SJCRH30 (cell line): ENCODE data around the gene C2orf92. TPM values are rescaled to one million over a fixed set of nuclear protein-coding genes. Genes with fewer than 3 reads are reported as not detected.

Source experiments
- DNase-seq, 2 experiments: peaks; one replicate each; pipeline ENCODE4 v3.0.0-alpha.2; 2015 to 2020
- H3K27ac ChIP-seq: fragments of 250-450 bp; sonication (Bioruptor Pico); 2 replicates; pipeline ENCODE4 v1.5.1; 2020; ENCODE audit warnings: mild to moderate bottlenecking, moderate library complexity
- H3K27me3 ChIP-seq: fragments of 250-450 bp; sonication (Bioruptor Pico); 2 replicates; pipeline ENCODE4 v1.5.1; 2020; ENCODE audit warnings: mild to moderate bottlenecking, moderate library complexity
- H3K36me3 ChIP-seq: fragments of 250-450 bp; sonication (Bioruptor Pico); 2 replicates; pipeline ENCODE4 v1.5.1; 2020; ENCODE audit warnings: mild to moderate bottlenecking, moderate library complexity
- H3K4me1 ChIP-seq: fragments of 250-450 bp; sonication (Bioruptor Pico); 2 replicates; pipeline ENCODE4 v1.5.1; 2020; ENCODE audit warnings: mild to moderate bottlenecking, moderate library complexity
- H3K4me3 ChIP-seq: fragments of 250-450 bp; sonication (Bioruptor Pico); 2 replicates; pipeline ENCODE4 v1.5.1; 2020; ENCODE audit warnings: mild to moderate bottlenecking, moderate library complexity
- H3K9me3 ChIP-seq: fragments of 250-450 bp; sonication (Bioruptor Pico); replicated peaks from 2 replicates; pipeline ENCODE4 v1.5.1; 2020; ENCODE audit warnings: mild to moderate bottlenecking, moderate library complexity
- total RNA-seq: library from RNA; depleted of rRNA; stranded (reverse); fragments of >200 nt; shearing (Covaris generic); gene quantifications from 2 replicates; pipeline ENCODE4 v1.2.3, GENCODE V29; 2014

C2orf92 gene
- total RNA-seq, 1 experiment from 2014 or later, result 1.3 TPM

- no peaks in the 10 kb centered on the region for H3K4me1 ChIP-seq
- peaks cover 22% of the 10 kb centered on the region for H3K36me3 ChIP-seq
- H3K27ac ChIP-seq, result no peak overlapping the region
- no peak for DNase-seq
- no peak overlapping the region for H3K4me3 ChIP-seq
- no peaks in the 10 kb centered on the region for H3K27me3 ChIP-seq
- H3K9me3 ChIP-seq, result peaks cover 5% of the 10 kb centered on the region; the same call in 1 of the 2 replicates
These were observed 13.3 kb upstream of the C2orf92 start for GRCh38 chr2:97656129-97656755.

- Histone ChIP-seq H3K4me3 (no peak overlapping the region), H3K4me1 (no peaks in the 10 kb centered on the region; the same call in 1 of the 2 replicates), H3K27ac (no peak overlapping the region), H3K9me3 (peaks cover 5% of the 10 kb centered on the region; the same call in 1 of the 2 replicates), H3K36me3 (peaks cover 22% of the 10 kb centered on the region), H3K27me3 (no peaks in the 10 kb centered on the region)
- no peak for DNase-seq
These were observed 12.5 kb upstream of the C2orf92 start for GRCh38 chr2:97656905-97657587.

GRCh38 chr2:97657986-97658690 lies 11.4 kb upstream of the C2orf92 start:
- no peaks in the 10 kb centered on the region; the same call in 1 of the 2 replicates for H3K4me1 ChIP-seq
- no peak for DNase-seq
- peaks cover 22% of the 10 kb centered on the region for H3K36me3 ChIP-seq
- H3K9me3 ChIP-seq, result peaks cover 5% of the 10 kb centered on the region; the same call in 1 of the 2 replicates
- H3K27me3 ChIP-seq, result no peaks in the 10 kb centered on the region
- H3K27ac ChIP-seq, result no peak overlapping the region
- H3K4me3 ChIP-seq, result no peak overlapping the region

GRCh38 chr2:97658691-97659157 lies 10.8 kb upstream of the C2orf92 start:
- H3K4me1 ChIP-seq, result no peaks in the 10 kb centered on the region; the same call in 1 of the 2 replicates
- H3K9me3 ChIP-seq, result peaks cover 3% of the 10 kb centered on the region; the same call in 1 of the 2 replicates
- H3K27ac ChIP-seq, result no peak overlapping the region
- no peaks in the 10 kb centered on the region for H3K27me3 ChIP-seq
- DNase-seq, result no peak
- no peak overlapping the region for H3K4me3 ChIP-seq
- peaks cover 22% of the 10 kb centered on the region for H3K36me3 ChIP-seq

- Histone ChIP-seq H3K27ac (no peak overlapping the region), H3K36me3 (peaks cover 20% of the 10 kb centered on the region), H3K4me3 (no peak overlapping the region), H3K9me3 (no peaks in the 10 kb centered on the region), H3K4me1 (no peaks in the 10 kb centered on the region; the same call in 1 of the 2 replicates), H3K27me3 (no peaks in the 10 kb centered on the region)
- no peak for DNase-seq
These were observed 10.1 kb upstream of the C2orf92 start for GRCh38 chr2:97659256-97660043.

- Histone ChIP-seq H3K27ac (no peak overlapping the region), H3K36me3 (peaks cover 20% of the 10 kb centered on the region), H3K4me3 (no peak overlapping the region)
These were observed 9.3 kb upstream of the C2orf92 start for GRCh38 chr2:97660044-97660774.

GRCh38 chr2:97660775-97661389 lies 8.6 kb upstream of the C2orf92 start:
- H3K4me1 ChIP-seq, result no peaks in the 10 kb centered on the region; the same call in 1 of the 2 replicates
- H3K36me3 ChIP-seq, result peaks cover 15% of the 10 kb centered on the region
- no peaks in the 10 kb centered on the region for H3K27me3 ChIP-seq
- no peak for DNase-seq
- no peaks in the 10 kb centered on the region for H3K9me3 ChIP-seq
- no peak overlapping the region for H3K27ac ChIP-seq
- H3K4me3 ChIP-seq, result no peak overlapping the region

More at GRCh38 chr2:97660044-97660774, 9.3 kb upstream of the C2orf92 start:
- Histone ChIP-seq H3K27me3 (no peaks in the 10 kb centered on the region), H3K9me3 (no peaks in the 10 kb centered on the region), H3K4me1 (no peaks in the 10 kb centered on the region; the same call in 1 of the 2 replicates)
- DNase-seq, result no peak

- Histone ChIP-seq H3K4me3 (no peak overlapping the region), H3K36me3 (peaks cover 10% of the 10 kb centered on the region), H3K9me3 (no peaks in the 10 kb centered on the region), H3K27ac (no peak overlapping the region), H3K4me1 (no peaks in the 10 kb centered on the region; the same call in 1 of the 2 replicates), H3K27me3 (no peaks in the 10 kb centered on the region)
- DNase-seq, result no peak
These were observed 7.6 kb upstream of the C2orf92 start for GRCh38 chr2:97661927-97662326.

- DNase-seq, result no peak
These were observed 7.1 kb upstream of the C2orf92 start for GRCh38 chr2:97662386-97662894.

GRCh38 chr2:97662895-97663625 lies 6.5 kb upstream of the C2orf92 start:
- peak; percentile 59 to 66 for DNase-seq
- no peaks in the 10 kb centered on the region for H3K27me3 ChIP-seq
- H3K27ac ChIP-seq, result peak overlapping the region; percentile 77
- no peaks in the 10 kb centered on the region; the same call in 1 of the 2 replicates for H3K4me1 ChIP-seq
- H3K4me3 ChIP-seq, result peak overlapping the region; percentile 74
- H3K9me3 ChIP-seq, result no peaks in the 10 kb centered on the region
- peaks cover 7% of the 10 kb centered on the region; the same call in 1 of the 2 replicates for H3K36me3 ChIP-seq

More at GRCh38 chr2:97662386-97662894, 7.1 kb upstream of the C2orf92 start:
- Histone ChIP-seq H3K36me3 (peaks cover 10% of the 10 kb centered on the region), H3K4me3 (peak overlapping the region; percentile 74), H3K27me3 (no peaks in the 10 kb centered on the region), H3K9me3 (no peaks in the 10 kb centered on the region), H3K4me1 (no peaks in the 10 kb centered on the region; the same call in 1 of the 2 replicates), H3K27ac (peak overlapping the region; percentile 77)

- H3K27ac ChIP-seq, result peak overlapping the region; percentile 77
- H3K27me3 ChIP-seq, result no peaks in the 10 kb centered on the region
- H3K4me3 ChIP-seq, result peak overlapping the region; percentile 74
- no peaks in the 10 kb centered on the region; the same call in 1 of the 2 replicates for H3K4me1 ChIP-seq
- H3K36me3 ChIP-seq, result peaks cover 2% of the 10 kb centered on the region; the same call in 1 of the 2 replicates
- no peak for DNase-seq
- H3K9me3 ChIP-seq, result no peaks in the 10 kb centered on the region
These were observed 5.9 kb upstream of the C2orf92 start for GRCh38 chr2:97663626-97663961.

- Histone ChIP-seq H3K4me3 (peak within 1 kb of the TSS; percentile 74), H3K27ac (peak within 1 kb of the TSS; percentile 78), H3K4me1 (no peaks in the 10 kb centered on the region; the same call in 1 of the 2 replicates), H3K36me3 (no peaks in the 10 kb centered on the region), H3K27me3 (no peaks in the 10 kb centered on the region), H3K9me3 (no peaks in the 10 kb centered on the region)
- DNase-seq, result peak; percentile 97 to 98
These were observed 5.4 kb upstream of the C2orf92 start, which contains the start of gene ACTR1B for GRCh38 chr2:97663962-97664635. Gene ACTR1B, minus strand, starts transcription at chr2:97664044. Its CDS starts 154 bp downstream, at chr2:97663890.
